ENCODE measurements around the gene GUCA1A. TPM values are rescaled to one million over a fixed set of nuclear protein-coding genes. Genes with fewer than 3 reads are reported as not detected.
"Not testable (repeated sequence)": the region's sequence is repeated elsewhere in the genome, so short reads cannot be mapped to it uniquely, and the experiment has no call there.

The GUCA1A gene
- total RNA-seq, 1 experiment from 2014 or later: not detected

DNA sequence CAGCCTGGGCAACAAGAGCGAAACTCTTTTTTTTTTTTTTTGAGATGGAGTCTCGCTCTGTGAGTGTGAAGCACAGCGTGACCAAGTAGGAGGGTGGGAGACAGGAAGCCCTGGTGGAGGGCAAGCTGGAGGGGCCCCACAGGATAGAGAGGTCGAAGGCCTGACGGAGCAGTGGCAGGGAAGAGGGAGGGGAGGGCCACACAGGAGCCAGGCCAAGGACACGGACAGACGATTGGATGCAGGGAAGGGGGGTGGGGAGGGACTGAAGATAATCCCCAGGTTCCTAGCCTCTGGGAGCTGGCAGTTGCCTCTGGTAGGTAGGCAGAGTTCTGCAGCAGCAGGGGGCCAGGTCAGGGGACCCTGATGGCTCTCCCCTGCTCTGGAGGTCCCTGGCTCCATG is 10.8 kb upstream of the GUCA1A start:
- Histone ChIP-seq H3K36me3 (no peaks in the 10 kb centered on the region), H3K9me3 (no peaks in the 10 kb centered on the region), H3K4me3 (no peak overlapping the region), H3K27me3 (no peaks in the 10 kb centered on the region)
- no peak for DNase-seq

DNA sequence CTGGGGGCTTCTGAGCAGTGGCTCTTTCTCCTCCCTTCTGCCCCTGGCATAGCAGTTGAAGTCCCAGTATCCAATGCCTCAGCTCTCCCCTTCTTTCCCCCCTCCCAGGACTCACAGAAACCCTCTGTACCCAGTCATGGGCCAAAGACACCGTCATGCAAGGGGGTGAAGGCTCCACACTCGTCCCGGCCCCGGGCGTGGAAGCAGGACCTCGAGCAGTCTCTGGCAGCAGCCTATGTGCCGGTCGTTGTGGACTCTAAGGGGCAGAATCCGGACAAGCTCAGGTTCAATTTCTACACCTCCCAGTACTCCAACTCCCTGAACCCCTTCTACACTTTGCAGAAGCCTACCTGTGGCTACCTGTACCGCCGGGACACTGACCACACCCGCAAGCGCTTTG is 10.4 kb upstream of the GUCA1A start:
- H3K9me3 ChIP-seq: no peaks in the 10 kb centered on the region
- H3K36me3 ChIP-seq: no peaks in the 10 kb centered on the region
- no peak for DNase-seq
- H3K27me3 ChIP-seq: no peaks in the 10 kb centered on the region
- no peak overlapping the region for H3K4me3 ChIP-seq

DNA sequence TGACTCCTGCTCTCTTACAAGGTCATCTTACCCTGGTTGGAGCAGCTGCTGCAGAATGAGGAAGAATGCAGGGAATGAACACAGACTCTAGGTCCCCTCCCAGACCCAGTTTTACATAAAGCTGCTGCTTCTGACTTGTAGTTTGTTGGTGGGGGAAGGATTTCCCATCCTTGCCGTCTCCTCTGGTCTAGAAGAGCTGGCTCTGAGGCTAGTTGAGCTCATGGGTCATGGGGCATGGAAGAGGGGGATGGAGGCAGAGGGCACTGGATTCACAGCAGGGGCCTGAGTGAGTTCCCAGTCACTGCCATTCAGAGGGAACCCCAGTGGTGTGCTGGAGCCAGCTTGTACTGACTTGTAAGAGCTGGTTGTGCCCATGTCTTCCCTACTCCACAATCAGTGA is 9.2 kb upstream of the GUCA1A start:
- Histone ChIP-seq H3K27me3 (no peaks in the 10 kb centered on the region), H3K9me3 (no peaks in the 10 kb centered on the region), H3K4me3 (no peak overlapping the region), H3K36me3 (no peaks in the 10 kb centered on the region)
- DNase-seq: peak; percentile 41

DNA sequence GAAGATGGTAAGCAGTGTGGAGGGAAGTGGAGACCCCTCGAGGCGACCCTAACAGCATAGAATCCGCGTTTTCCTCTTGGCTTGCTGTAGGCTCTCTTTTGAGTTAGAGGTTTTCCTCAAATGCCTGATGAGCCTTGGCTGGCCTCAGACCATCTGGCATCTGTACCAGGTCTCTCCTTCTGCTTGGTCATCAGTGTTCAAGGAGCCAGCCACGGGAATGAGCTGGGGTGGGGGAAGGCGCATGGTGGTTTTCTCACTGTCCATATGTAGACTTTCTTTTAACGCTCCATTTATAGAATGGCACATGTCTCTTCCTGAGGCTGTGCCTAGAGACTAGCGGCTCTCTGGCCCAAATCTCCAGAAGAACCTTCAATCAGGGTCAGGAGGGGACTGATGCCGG is 8.1 kb upstream of the GUCA1A start:
- DNase-seq: peak; percentile 77
- no peaks in the 10 kb centered on the region for H3K27me3 ChIP-seq
- H3K9me3 ChIP-seq: no peaks in the 10 kb centered on the region
- no peak overlapping the region for H3K4me3 ChIP-seq
- H3K36me3 ChIP-seq: no peaks in the 10 kb centered on the region

DNA sequence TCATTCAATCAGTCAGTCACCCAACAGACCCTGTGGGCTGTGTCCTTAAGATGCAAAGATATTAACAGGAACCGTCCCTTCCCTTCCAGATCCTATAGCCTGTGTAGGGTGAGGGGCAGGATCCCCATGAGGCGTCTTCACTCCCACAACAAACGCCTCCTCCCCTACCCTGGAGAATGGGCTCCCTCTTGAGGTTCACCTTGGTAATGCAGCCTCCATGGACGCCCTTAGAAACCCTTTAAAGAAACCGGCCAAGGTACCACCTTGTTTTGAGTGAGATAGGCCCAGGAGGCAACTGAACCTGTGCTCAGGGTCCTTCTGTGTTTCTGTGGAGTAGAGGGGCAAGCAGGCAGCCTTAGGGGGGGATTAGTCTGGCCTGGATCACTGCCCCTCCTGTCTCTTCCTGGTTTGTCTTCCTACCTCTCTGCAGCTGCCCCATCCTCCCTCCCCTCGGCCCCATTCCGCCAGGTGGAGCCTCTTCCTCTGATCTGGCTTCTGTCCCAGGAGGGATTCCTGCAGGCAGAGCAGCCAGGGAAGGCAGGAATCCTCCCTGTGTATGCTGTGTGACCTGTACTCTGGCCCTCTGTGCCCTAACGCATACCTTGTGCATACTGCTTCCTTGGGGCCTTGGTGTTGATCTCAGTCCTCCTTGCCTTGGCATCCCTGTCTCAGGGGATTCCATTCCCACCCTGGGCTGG is 6.6 kb upstream of the GUCA1A start:
- no peaks in the 10 kb centered on the region for H3K36me3 ChIP-seq
- H3K27me3 ChIP-seq: no peaks in the 10 kb centered on the region
- DNase-seq: peak; percentile 35
- no peaks in the 10 kb centered on the region for H3K9me3 ChIP-seq
- H3K4me3 ChIP-seq: no peak overlapping the region

DNA sequence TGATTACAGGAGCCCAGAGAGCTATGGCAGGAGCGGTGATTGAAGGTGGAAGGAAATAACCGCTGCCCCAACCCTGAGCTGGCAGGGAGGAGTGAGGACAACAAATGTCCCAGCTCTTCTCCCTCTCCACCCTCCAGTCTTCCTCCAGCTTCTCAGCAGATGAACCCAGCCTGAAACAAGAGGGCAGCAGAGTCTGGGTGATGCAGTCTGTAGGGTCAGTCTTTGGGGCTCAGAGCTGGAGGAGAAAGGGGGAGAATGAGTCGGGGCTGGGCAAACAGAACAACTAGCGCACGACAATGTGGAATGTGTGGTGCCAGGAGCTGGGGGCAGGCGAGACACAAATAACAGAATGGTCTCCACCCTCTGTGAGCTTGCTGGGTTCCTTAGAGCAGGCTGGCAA is 4.5 kb upstream of the GUCA1A start:
- Histone ChIP-seq H3K9me3 (no peaks in the 10 kb centered on the region), H3K4me3 (no peak overlapping the region), H3K27me3 (no peaks in the 10 kb centered on the region), H3K36me3 (no peaks in the 10 kb centered on the region)
- no peak for DNase-seq

DNA sequence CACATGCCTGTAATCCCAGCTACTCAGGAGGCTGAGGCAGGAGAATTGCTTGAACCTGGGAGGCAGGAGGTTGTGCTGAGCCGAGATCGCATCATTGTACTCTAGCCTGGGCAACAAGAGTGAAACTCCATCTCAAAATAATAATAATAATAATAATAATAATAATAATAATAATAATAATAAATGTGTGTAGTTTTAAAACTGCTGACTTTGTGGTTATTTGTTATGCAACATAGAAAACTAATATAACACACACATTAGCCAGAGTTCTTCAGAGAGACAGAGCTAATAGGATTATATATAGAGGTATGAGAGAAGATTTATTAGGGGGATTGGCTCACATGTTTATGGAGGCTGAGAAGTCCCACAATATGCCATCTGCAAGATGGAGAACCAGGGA is 3.4 kb upstream of the GUCA1A start:
- H3K36me3 ChIP-seq, DNase-seq, H3K27me3 ChIP-seq, H3K9me3 ChIP-seq, H3K4me3 ChIP-seq: not testable (repeated sequence)

DNA sequence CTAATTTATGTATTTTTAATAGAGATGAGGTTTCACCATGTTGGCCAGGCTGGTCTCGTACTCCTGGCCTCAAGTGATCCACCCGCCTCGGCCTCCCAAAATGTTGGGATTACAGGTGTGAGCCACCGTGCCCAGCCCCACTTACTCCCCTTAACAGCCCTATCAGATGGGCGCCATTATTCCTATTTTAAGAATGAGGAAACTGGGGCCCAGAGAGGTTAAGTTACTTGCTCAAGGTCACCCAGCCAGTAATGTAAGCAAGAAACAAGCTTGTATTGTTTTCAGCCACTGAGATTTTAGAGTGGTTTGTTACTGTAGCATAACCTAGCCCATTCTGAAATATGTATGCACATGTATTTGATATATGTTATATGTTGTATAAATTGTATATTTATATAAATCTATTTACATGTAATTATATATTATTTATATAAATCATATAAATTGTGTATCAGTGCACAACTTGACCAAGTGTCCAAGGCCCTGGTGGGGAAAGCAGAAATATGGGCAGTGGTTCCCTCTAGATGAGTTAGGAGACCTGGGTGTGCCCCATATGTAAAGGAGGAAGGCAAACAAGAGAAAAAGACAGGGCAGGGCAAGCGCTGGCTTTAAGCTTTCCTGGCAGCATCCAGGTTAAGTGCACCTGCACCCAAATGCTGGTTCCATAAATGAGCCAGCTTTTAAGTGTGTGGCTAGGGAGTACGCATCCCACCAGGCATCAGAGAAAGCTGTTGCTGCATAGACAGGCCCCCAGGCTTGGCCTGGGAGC is 1.2 kb upstream of the GUCA1A start:
- no peak for DNase-seq
- no peaks in the 10 kb centered on the region for H3K9me3 ChIP-seq
- no peaks in the 10 kb centered on the region for H3K36me3 ChIP-seq
- H3K27me3 ChIP-seq: no peaks in the 10 kb centered on the region
- no peak overlapping the region for H3K4me3 ChIP-seq

DNA sequence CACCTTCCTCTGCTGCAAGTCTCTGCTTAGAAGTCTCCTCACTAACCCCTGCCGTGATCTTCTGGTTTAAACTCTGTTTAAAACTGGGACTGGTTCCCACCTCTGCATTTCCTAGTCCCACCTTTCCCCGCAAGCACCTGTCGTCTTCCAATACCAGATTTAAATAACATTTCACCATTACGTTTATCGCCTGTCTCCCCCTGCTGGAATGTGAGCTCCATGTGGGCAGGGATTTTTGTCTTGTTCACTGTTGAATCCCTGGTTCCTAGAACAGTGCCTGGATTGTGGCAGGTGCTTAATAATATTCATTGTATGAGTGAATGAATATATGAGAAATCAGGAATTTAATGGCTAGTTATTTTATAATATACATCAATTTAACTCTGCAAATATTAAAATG is 2.7 kb downstream of the GUCA1A start:
- DNase-seq: no peak
- Histone ChIP-seq H3K4me3 (no peak overlapping the region), H3K9me3 (no peaks in the 10 kb centered on the region), H3K27me3 (no peaks in the 10 kb centered on the region), H3K36me3 (no peaks in the 10 kb centered on the region)

DNA sequence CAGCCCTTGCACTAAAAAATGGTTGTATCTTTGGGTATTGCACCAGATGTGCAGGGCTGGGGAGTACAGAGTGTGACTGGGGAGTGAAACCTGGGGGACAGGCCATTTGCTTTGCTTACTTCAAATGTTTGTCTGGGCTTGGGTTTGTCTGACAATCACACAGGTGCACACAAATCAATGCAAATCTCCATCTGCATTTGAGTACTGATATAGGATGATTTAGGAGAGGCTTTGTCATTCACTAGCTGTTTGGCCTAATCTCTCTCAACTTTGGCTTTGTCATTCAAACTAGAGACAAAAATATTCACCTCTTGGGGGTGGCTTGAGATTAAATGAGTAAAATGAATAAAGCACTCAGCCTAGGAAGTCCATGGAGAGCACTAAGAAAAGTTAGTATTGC is 3.8 kb downstream of the GUCA1A start:
- DNase-seq: no peak

DNA sequence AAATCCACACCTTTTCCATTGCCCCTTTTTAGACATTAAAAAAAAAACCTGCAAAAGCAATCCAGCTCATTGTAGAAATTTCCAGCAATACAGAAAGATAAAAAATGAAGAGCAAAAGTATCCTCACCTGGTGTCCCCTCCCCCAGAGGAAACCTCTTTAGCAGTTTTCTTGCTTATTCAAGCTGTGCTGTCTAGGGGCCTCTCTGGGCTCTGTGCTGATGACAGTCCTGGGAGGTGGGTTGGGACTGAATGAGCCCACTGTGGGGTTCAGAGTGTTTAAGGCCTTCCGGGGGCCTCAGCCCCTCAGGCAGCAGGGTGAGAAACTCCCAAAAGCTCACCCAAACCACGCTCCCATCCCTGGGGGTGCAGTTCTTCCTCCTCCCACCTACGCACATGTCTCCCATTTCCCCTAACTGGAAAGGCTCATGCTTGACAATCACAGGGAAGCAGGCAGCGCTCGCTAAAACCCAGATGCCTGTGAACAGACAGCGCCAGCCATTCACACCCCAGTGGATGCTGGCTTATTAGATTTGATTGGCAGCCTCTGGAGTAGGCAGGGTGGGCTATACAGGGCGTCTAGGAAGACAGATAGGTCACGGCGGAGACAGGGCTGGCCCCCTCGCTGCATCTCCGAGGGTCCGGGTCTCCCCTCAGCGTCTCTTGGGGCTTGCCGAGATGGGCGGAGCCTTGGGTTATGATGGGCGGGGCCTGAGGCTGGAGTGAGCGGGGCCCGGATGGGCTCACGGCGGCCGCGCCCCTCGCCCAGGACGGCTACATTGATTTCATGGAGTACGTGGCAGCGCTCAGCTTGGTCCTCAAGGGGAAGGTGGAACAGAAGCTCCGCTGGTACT is 4.6 kb downstream of the GUCA1A start:
- no peak overlapping the region for H3K4me3 ChIP-seq
- H3K36me3 ChIP-seq: no peaks in the 10 kb centered on the region
- H3K9me3 ChIP-seq: no peaks in the 10 kb centered on the region
- no peaks in the 10 kb centered on the region for H3K27me3 ChIP-seq
- DNase-seq: no peak

More for the DNA sequence above, 3.8 kb downstream of the GUCA1A start:
- H3K9me3 ChIP-seq: no peaks in the 10 kb centered on the region
- H3K27me3 ChIP-seq: no peaks in the 10 kb centered on the region
- H3K36me3 ChIP-seq: no peaks in the 10 kb centered on the region
- H3K4me3 ChIP-seq: no peak overlapping the region

DNA sequence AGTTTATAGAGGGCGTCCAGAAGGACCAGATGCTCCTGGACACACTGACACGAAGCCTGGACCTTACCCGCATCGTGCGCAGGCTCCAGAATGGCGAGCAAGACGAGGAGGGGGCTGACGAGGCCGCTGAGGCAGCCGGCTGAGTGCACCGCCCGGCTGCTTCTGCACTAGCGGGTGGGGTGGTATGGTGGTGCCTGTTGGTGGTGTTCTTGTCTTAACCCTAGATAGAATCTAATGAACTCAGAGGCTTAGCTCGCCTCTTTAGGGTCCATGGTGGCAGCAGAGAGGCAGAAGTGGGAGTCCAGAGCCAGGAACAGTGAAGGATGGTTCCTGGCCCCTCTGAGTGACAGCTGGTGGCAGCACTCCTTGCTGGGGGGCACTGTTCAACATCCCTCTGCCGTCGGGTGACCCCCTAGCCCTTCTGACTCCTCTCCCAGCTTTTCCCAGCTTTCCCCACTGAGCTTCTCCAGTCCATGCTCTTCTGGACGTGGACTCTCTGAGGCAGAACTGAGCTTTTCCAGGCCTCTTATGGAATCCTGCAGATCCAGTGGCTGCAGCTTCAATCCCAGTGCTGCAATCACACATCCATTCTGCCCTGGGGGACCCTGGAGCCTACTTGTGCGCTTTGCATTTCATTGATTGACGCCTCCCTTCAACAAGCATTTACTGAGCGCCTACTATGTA is 6.2 kb downstream of the GUCA1A start:
- DNase-seq: no peak
- no peaks in the 10 kb centered on the region for H3K27me3 ChIP-seq
- H3K4me3 ChIP-seq: no peak overlapping the region
- no peaks in the 10 kb centered on the region for H3K9me3 ChIP-seq
- no peaks in the 10 kb centered on the region for H3K36me3 ChIP-seq

DNA sequence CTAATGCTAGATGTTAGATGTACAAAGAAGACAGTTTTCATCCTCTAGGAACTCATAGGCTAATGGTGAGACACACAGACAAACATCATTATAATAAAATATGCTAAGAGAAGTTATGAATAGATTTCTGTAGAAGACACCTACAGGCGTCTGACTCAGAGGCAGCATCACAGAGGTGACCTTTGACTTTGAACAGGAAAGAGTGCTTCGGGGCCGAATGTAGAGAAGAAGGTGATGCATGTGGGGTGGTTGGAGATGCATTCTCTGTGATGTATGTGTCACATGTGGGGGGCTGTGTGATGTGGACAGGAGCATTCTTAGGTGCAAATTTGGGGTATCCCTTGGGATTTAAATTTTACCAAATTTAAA is 6.8 kb downstream of the GUCA1A start:
- no peaks in the 10 kb centered on the region for H3K27me3 ChIP-seq
- no peak overlapping the region for H3K4me3 ChIP-seq
- H3K36me3 ChIP-seq: no peaks in the 10 kb centered on the region
- no peak for DNase-seq
- no peaks in the 10 kb centered on the region for H3K9me3 ChIP-seq

DNA sequence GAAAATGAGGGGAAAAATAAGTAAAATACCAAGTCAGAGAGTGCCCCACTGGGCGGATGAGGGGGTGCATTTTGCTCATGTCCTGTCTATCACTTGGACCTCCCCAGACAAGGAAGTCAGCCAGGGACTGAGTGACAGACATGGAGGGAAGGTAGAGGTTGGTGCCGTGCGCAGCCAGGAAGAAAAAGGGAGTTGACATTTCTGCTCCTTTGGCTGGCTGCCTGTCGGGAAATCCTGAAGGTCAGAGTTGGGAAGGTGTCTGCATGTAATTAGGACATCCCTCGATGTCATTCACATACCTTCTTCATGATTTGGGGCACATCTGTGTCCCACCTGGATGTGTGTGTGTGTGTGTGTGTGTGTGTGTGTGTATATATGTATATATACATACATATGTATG is 8.9 kb downstream of the GUCA1A start:
- DNase-seq: no peak
- Histone ChIP-seq H3K9me3 (no peaks in the 10 kb centered on the region), H3K4me3 (no peak overlapping the region), H3K36me3 (no peaks in the 10 kb centered on the region), H3K27me3 (no peaks in the 10 kb centered on the region)

DNA sequence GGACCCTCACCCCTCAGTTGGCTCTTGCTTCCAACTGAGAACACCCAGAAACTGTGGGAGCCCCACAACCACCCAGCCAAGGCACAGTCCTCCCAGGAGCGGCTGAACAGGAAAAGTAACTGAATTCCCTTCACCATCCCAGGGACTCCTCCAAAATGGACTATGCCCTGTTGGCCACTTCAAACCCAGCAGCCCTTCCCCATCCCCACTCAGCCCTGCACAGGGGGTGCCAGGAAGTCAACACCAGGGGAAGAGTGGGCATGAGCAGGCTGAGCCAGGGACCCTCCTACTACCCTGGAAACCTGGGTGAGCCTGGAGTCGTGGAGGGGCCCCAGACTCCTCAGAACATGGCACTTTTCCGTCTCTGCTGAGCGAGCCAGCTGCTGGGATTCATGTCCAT is 11.3 kb downstream of the GUCA1A start:
- Histone ChIP-seq H3K4me3 (no peak overlapping the region), H3K36me3 (no peaks in the 10 kb centered on the region), H3K9me3 (no peaks in the 10 kb centered on the region), H3K27me3 (no peaks in the 10 kb centered on the region)
- no peak for DNase-seq

DNA sequence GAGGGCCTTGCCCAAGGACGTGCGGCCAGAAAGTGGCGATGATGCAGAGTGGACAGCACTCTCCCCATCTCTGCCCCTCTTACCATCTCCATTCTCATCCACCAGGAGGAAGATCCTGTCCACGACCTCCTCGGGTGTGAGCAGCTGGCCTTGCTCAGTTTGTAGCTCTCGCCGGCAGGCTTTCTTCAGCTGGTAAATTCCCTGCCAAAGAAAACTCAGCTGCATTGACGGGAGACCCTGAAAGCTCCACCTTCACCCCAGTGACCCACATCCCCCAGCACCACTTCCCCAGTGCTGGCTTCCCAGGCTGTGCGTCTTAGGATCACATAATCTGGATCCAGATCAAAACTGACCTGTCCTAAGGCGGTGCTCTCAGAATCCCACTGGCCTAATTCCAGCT is 12.4 kb downstream of the GUCA1A start:
- no peak overlapping the region for H3K4me3 ChIP-seq
- no peaks in the 10 kb centered on the region for H3K36me3 ChIP-seq
- DNase-seq: no peak
- no peaks in the 10 kb centered on the region for H3K27me3 ChIP-seq
- no peaks in the 10 kb centered on the region for H3K9me3 ChIP-seq

DNA sequence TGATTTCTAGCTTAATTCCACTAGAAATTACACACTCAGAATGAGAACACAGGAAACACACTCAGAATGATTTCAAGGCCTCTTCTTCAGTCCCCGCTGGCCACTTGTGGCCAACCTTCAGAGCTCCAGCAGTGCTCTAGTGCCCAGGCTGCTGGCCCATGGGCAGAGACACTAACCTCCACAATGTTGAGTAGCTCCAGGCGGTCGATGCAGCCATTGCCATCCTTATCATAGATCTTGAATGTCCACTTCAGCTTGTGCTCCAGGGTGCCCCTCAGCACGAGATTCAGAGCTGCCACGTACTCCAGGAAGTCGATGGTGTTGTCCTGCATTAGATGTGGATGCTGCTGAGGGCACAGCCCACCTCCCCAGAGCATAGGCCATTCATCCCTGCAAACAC is 15.2 kb downstream of the GUCA1A start:
- Histone ChIP-seq H3K9me3 (no peaks in the 10 kb centered on the region), H3K27me3 (no peaks in the 10 kb centered on the region), H3K36me3 (no peaks in the 10 kb centered on the region), H3K4me3 (no peak overlapping the region)
- DNase-seq: no peak

Measured in MG63 (cell line).